K562 (cell line): Measurements from ENCODE around the gene RNF126. TPM values are rescaled to one million over a fixed set of nuclear protein-coding genes. Genes with fewer than 3 reads are reported as not detected.

Experiments used
- ASH1L ChIP-seq: fragments of 450-650 bp; IDR thresholded peaks from 2 replicates; pipeline ENCODE4 v1.6.1; 2018; ENCODE audit warnings: borderline replicate concordance, mild to moderate bottlenecking, low read depth; ENCODE audit not compliant: partially characterized antibody
- CAMTA2 ChIP-seq: fragments of 250-450 bp; sonication (Bioruptor Pico); conservative IDR thresholded peaks from 2 replicates; pipeline ENCODE4 v1.5.1; 2022
- CBFA2T3 ChIP-seq: fragments of 450-650 bp; IDR thresholded peaks from 2 replicates; pipeline ENCODE4 v1.6.1; 2017
- CCNT2 ChIP-seq: IDR thresholded peaks from 2 replicates; pipeline ENCODE4 v1.6.1; 2011; ENCODE audit warnings: borderline replicate concordance, low read depth, mild to moderate bottlenecking, moderate library complexity, mixed read lengths, low read length; ENCODE audit not compliant: insufficient read length; ENCODE audit errors: extremely low read depth
- EP300 ChIP-seq: IDR thresholded peaks from 2 replicates; pipeline ENCODE4 v1.6.1; 2012; ENCODE audit warnings: low read length, improper control_type of control experiment
- LEF1 ChIP-seq: fragments of 450-650 bp; IDR thresholded peaks from 2 replicates; pipeline ENCODE4 v1.6.1; 2016; ENCODE audit warnings: mild to moderate bottlenecking
- PYGO2 ChIP-seq: fragments of 450-650 bp; IDR thresholded peaks from 2 replicates; pipeline ENCODE4 v1.6.1; 2016; ENCODE audit warnings: mild to moderate bottlenecking, missing genetic modification characterization, moderate library complexity, missing compliant biosample characterization
- SPI1 ChIP-seq: IDR thresholded peaks from 2 replicates; pipeline ENCODE4 v1.6.1; 2011; ENCODE audit warnings: low read depth, low read length, control low read depth, borderline replicate concordance
- SRSF9 ChIP-seq: fragments of 200-400 bp; formaldehyde crosslinking; IDR thresholded peaks from 2 replicates; pipeline ENCODE4 v1.6.1; 2017; ENCODE audit warnings: low read depth, low read length, borderline replicate concordance
- STAG1 ChIP-seq: sonication (generic); formaldehyde crosslinking; IDR thresholded peaks from 2 replicates; pipeline ENCODE4 v1.5.0; 2020; ENCODE audit warnings: missing genetic modification reagents, borderline replicate concordance
- ZNF274 ChIP-seq: IDR thresholded peaks from 2 replicates; pipeline ENCODE4 v1.6.1; 2011; ENCODE audit warnings: low read depth, mild to moderate bottlenecking, low read length, moderate library complexity, borderline replicate concordance
- ZNF589 ChIP-seq: fragments of 200-800 bp; sonication (Bioruptor generic); IDR thresholded peaks from 2 replicates; pipeline ENCODE4 v1.6.1; 2016; ENCODE audit warnings: low read depth, missing genetic modification characterization, missing compliant biosample characterization
- ZNF766 ChIP-seq: fragments of 200-800 bp; sonication (Bioruptor generic); conservative IDR thresholded peaks from 2 replicates; pipeline ENCODE4 v1.6.1; 2016; ENCODE audit warnings: missing genetic modification characterization, missing compliant biosample characterization
- polyA plus RNA-seq, 8 experiments: library from polyadenylated mRNA; depleted of rRNA in 4 of 8; stranded (reverse) in 5 of 8; unstranded in 3 of 8; fragments of >200 nt; fragmentation: Nextera tagmentation in 2 of 8; fragmentation: Illumina TruSeq in 1 of 8; extraction: Ambion mirVana in 2 of 8; extraction: Trizol in 1 of 8; gene quantifications; 2 replicates each; pipeline versions ENCODE4 v1.2.1 to v1.2.3, GENCODE V29; 2011 to 2014; ENCODE audit warnings: inconsistent platforms in 1 of 8, missing spikeins in 1 of 8
- total RNA-seq, 7 experiments: library from RNA; depleted of rRNA in 6 of 7; stranded (reverse); fragments of >200 nt in 6 of 7; fragmentation: Illumina TruSeq in 2 of 7; extraction: Trizol in 2 of 7; gene quantifications; 2 replicates each; pipeline versions ENCODE4 v1.2.1 to v1.2.3, GENCODE V29; 2011 to 2021; ENCODE audit warnings: low replicate concordance in 1 of 7
- TF ChIP-seq, protein P1 (sequence below), 2 experiments: fragments of 450-650 bp; IDR thresholded peaks; 2 replicates each; pipeline ENCODE4 v1.6.1; 2018; ENCODE audit warnings: mild to moderate bottlenecking in 2 of 2, low read depth in 1 of 2; ENCODE audit not compliant: partially characterized antibody in 2 of 2
- TF ChIP-seq, protein P2 (sequence below): fragments of 450-650 bp; IDR thresholded peaks from 2 replicates; pipeline ENCODE4 v1.6.1; 2014; ENCODE audit warnings: low read depth, mild to moderate bottlenecking, moderate library complexity, borderline replicate concordance
- TF ChIP-seq, protein P3 (sequence below): IDR thresholded peaks from 3 replicates; pipeline ENCODE4 v1.6.1; 2011; ENCODE audit warnings: borderline replicate concordance, mild to moderate bottlenecking; ENCODE audit not compliant: insufficient read length, insufficient read depth
- TF ChIP-seq, protein P4 (sequence below), 2 experiments: IDR thresholded peaks; 2 replicates each; pipeline ENCODE4 v1.6.1; 2012; ENCODE audit warnings: improper control_type of control experiment in 2 of 2, low read depth in 2 of 2, low read length in 2 of 2, borderline replicate concordance in 1 of 2

Gene RNF126
- total and polyA plus RNA-seq, 9 of the 15 experiments (the other 6 are each of a cell fraction or from before 2014, with no cell fraction given): 0.27 to 101 (median 12.3) TPM

DNA sequence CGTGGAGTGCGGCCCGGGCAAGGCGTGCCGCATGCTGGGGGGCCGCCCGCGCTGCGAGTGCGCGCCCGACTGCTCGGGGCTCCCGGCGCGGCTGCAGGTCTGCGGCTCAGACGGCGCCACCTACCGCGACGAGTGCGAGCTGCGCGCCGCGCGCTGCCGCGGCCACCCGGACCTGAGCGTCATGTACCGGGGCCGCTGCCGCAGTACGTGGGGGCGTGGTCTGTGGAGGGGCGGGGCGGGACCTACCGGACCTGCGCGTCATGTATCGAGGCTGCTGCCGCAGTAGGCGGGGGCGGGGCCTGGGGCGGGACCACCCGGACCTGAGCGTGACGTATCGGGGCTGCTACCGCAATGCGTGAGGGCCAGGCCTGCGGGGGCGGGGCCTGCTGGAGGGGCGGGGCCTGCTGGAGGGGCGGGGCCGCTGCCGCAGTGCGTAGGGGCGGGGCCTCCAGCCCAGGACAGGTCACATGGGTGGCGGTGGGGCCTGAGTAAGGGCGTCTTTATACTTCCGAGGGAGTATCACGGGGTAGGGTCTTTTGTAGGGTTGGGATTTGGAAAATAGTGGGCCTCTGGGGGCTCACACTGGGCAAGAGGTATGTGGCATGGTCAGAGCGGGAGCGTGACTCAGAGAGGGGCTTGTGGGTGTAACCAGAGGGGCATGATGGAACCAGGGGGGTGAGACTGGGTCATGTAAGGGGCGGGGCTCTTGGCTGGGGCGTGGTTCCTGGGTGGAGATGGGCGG is 17.4 kb upstream of the RNF126 start (continued):
- TF ChIP-seq, protein P1, sequence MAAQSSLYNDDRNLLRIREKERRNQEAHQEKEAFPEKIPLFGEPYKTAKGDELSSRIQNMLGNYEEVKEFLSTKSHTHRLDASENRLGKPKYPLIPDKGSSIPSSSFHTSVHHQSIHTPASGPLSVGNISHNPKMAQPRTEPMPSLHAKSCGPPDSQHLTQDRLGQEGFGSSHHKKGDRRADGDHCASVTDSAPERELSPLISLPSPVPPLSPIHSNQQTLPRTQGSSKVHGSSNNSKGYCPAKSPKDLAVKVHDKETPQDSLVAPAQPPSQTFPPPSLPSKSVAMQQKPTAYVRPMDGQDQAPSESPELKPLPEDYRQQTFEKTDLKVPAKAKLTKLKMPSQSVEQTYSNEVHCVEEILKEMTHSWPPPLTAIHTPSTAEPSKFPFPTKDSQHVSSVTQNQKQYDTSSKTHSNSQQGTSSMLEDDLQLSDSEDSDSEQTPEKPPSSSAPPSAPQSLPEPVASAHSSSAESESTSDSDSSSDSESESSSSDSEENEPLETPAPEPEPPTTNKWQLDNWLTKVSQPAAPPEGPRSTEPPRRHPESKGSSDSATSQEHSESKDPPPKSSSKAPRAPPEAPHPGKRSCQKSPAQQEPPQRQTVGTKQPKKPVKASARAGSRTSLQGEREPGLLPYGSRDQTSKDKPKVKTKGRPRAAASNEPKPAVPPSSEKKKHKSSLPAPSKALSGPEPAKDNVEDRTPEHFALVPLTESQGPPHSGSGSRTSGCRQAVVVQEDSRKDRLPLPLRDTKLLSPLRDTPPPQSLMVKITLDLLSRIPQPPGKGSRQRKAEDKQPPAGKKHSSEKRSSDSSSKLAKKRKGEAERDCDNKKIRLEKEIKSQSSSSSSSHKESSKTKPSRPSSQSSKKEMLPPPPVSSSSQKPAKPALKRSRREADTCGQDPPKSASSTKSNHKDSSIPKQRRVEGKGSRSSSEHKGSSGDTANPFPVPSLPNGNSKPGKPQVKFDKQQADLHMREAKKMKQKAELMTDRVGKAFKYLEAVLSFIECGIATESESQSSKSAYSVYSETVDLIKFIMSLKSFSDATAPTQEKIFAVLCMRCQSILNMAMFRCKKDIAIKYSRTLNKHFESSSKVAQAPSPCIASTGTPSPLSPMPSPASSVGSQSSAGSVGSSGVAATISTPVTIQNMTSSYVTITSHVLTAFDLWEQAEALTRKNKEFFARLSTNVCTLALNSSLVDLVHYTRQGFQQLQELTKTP (IDR thresholded peaks at IDR 0.05; ENCODE audit: low read depth in 1 of 2, partially characterized antibody in 2 of 2): peak in 1 of 2 experiments; percentile 27
- no peak for TF ChIP-seq CAMTA2 (CRISPR knock-in tag)
- TF ChIP-seq PYGO2 (tag): no peak
- TF ChIP-seq ASH1L: no peak
- no peak for TF ChIP-seq ZNF274
- 0 out of 2 replicates have a peak, but pooled peaks have one; percentile 47 for TF ChIP-seq LEF1
- no peak for TF ChIP-seq ZNF589 (CRISPR knock-in tag)
- no peak for TF ChIP-seq SRSF9
- TF ChIP-seq, protein P2, sequence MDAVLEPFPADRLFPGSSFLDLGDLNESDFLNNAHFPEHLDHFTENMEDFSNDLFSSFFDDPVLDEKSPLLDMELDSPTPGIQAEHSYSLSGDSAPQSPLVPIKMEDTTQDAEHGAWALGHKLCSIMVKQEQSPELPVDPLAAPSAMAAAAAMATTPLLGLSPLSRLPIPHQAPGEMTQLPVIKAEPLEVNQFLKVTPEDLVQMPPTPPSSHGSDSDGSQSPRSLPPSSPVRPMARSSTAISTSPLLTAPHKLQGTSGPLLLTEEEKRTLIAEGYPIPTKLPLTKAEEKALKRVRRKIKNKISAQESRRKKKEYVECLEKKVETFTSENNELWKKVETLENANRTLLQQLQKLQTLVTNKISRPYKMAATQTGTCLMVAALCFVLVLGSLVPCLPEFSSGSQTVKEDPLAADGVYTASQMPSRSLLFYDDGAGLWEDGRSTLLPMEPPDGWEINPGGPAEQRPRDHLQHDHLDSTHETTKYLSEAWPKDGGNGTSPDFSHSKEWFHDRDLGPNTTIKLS: 0 out of 2 replicates have a peak, but pooled peaks have one; percentile 30
- no peak for TF ChIP-seq CBFA2T3
- peak; percentile 89 for TF ChIP-seq CCNT2
- TF ChIP-seq, protein P3, sequence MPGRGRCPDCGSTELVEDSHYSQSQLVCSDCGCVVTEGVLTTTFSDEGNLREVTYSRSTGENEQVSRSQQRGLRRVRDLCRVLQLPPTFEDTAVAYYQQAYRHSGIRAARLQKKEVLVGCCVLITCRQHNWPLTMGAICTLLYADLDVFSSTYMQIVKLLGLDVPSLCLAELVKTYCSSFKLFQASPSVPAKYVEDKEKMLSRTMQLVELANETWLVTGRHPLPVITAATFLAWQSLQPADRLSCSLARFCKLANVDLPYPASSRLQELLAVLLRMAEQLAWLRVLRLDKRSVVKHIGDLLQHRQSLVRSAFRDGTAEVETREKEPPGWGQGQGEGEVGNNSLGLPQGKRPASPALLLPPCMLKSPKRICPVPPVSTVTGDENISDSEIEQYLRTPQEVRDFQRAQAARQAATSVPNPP: no peak
- TF ChIP-seq, protein P4, sequence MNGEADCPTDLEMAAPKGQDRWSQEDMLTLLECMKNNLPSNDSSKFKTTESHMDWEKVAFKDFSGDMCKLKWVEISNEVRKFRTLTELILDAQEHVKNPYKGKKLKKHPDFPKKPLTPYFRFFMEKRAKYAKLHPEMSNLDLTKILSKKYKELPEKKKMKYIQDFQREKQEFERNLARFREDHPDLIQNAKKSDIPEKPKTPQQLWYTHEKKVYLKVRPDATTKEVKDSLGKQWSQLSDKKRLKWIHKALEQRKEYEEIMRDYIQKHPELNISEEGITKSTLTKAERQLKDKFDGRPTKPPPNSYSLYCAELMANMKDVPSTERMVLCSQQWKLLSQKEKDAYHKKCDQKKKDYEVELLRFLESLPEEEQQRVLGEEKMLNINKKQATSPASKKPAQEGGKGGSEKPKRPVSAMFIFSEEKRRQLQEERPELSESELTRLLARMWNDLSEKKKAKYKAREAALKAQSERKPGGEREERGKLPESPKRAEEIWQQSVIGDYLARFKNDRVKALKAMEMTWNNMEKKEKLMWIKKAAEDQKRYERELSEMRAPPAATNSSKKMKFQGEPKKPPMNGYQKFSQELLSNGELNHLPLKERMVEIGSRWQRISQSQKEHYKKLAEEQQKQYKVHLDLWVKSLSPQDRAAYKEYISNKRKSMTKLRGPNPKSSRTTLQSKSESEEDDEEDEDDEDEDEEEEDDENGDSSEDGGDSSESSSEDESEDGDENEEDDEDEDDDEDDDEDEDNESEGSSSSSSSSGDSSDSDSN (IDR thresholded peaks at IDR 0.05; ENCODE audit: borderline replicate concordance in 1 of 2, low read depth in 2 of 2, low read length in 2 of 2): 0 out of 4 replicates have a peak, but pooled peaks of 1 of the 2 experiments have one; percentile 61
- TF ChIP-seq ZNF766 (CRISPR knock-in tag): no peak
- TF ChIP-seq SPI1: no peak
- no peak for TF ChIP-seq EP300
- TF ChIP-seq STAG1 (CRISPR knock-in tag): no peak
